HG03060 (cell line): ENCODE data around the gene FNTB.

Source experiments
- ATAC-seq: cut with Tn5 transposase; IDR thresholded peaks from one replicate; pipeline ENCODE4 v1.9.1; 2021; ENCODE audit warnings: low read depth, moderate number of reproducible peaks; ENCODE audit not compliant: unreplicated experiment

Gene FNTB

DNA sequence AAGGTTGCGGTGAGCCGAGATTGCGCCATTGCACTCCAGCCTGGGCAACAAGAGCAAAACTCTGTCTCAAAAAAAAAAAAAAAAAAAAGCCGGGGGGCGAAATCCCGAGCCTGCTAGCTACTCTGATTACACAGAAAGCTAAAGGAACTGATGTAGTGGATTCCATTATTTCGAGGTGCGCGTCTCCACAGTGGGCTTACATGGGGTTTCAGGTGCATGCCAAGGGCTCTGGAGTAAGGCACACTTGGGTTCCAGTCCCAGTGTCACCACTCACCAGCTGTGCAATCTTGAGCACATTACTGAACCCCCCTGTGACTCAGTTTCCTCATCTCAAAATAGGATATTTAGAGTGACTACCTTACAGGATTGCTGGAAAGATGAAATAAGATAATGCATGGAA is 12.9 kb upstream of the FNTB start:
- no peak for ATAC-seq

DNA sequence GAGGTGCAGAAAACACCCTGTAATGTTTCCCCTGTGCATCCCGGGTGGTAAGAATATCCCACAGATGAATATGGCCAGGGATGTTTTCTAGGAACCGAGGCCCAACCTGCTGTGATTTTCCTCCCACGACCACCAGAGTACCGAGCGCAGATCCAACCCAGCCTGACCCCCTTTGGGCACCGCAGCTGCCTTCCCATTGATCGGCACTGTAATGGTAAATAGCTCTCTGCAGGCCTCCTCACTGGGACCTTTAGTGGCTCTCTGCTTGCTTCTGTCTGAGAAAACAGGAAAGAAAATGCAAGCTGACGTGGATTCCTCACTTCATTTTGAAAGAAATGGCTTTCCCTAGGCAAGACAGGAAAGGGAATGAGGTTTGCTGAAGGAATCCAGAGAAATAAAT is 12.1 kb upstream of the FNTB start:
- ATAC-seq, result no peak

DNA sequence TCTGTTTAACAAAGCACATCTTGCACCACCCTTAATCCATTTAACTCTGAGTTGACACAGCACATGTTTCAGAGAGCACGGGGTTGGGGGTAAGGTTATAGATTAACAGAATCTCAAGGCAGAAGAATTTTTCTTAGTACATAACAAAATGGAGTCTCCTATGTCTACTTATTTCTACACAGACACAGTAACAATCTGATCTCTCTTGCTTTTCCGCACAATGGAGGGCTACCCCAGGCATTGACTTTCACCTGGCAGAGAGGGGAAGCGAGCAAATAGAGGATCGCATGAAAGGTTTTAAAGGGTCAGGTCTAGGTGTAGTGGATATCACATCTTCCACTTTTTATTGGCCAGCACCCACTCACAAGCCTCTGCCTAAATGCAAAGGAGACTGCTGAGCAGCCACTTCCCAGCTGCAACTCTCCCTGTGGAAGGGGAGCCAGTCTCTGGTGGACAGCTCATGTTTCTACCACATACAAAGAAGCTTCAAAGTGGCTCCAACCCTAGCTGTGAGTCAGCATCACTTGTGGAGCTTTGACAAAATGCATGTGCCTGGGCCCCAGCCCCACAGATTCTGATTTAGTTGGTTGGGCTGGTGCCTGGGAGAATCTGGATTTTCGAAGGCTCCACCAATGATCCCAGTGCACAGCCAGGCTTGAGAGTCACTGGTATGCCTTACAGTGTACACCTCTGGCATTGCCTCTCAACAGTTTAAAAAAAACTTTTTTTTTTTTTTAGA is 7.2 kb upstream of the FNTB start:
- ATAC-seq, result no peak

DNA sequence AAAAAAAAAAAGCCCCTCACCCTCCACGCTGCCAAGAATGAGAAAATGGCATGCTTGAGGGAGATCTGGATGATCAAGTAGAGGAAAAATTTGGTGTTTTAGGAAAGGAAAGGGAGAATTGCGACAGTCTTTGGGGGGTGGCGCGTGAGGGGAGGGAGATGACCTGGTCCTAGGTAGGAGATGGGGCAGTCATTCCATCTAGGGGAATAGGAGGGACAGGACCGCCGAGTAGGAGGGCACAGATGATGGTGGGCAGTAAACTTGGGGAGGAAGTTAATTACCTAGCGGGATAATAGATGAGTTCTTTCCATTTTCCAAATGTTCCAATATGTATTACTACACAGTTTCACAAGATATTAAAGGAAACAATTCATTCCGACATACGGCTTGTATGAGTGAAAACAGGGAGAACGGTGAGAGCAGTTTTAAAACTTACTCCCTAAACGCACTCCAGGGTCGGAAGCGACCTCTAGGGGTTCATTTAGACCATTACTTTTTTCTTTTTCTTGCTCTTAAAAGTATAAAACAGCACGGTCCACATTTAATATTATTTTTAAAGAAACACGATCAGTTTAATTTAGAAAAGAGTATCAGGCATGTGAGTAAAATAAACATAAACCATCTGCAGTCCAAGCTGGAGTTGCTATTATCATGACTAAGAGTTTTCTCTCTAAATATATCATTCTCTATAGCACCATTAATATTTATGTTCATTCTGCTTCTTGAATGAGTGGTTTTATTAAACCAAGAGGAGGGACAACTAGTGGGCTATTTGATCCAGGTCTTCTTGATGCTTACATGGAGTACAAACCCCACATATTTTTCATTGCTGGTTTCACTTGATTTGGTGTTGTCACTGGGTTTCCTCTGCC is 3.0 kb upstream of the FNTB start:
- ATAC-seq, result no peak

DNA sequence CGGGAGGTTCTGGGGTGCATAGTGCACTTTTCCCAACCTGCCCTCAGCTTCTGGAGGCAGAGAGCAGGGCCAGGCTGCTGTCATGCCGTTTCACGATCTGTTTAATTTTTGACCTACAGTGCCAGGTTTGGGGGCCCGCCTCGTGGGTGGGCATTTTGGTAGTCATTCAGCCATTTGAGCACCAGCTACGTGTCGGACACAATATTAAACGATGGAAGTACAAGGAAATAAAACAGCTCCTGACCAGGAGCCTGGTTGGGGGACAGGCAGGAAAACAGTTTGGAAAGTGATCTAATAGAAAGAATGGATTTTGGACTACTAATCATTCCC is 708 bp downstream of the FNTB start:
- no peak for ATAC-seq

DNA sequence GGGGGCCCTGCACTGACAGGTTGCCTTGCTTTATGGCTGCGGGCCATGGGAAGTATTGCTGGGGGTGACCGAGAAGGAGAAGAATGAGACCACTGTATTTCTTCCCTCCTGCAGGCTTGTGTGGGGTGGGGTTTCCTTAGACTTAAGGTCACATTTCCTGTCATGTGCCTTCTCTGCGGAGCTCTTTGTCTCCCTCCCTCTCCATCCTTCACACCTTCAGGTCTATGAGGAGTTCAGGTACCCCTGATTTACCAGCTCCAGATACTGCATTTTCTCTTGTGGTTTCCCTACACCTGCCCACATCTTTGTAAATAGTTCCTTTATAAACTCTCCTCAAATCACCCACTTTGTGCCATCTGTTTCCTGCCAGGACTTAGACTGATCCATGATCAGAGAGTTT is 3.6 kb downstream of the FNTB start:
- ATAC-seq, result no peak

DNA sequence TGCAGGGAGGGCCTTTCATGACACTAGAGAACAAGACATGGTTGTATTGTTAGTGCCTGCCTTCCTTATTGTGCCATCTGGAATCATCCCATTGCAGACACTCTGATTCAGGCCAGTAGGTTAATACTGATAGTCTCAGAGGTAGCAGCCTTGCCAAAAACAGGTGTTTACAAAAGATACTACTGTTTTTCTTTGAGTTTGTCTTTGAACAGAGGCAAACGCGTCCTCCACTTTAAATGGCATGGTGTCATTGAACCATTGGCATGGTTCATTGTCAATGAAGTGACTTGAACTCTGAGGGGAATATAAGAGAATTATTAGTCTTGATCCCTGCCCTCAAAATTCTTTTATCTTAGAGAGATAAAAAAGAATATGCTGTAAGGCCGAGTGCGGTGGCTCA is 4.2 kb downstream of the FNTB start:
- ATAC-seq, result no peak

DNA sequence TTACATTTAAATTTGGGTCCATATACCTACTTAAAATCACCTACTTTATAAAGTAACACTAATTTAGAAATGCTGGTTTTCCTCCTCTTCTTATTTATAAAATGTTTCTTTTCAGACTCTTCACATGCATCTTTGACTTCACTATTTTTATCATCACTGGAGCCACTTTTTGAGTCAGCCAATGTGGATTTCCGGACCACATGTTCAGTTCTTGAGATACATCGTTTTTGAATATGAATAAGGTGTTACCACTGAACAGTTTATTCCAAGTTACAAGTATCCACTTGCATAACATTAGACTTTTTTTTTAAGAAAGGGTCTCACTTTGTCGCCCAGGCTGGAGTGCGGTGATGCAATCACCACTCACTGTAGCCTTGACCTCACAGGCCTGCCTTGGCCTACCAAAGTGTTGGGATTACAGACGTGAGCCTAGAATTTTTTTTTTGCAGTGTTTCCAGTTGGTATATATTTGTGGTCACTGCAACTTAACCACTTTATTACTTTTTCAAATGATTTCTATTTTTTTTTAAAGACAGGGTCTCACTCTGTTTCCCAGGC is 5.7 kb downstream of the FNTB start:
- ATAC-seq, result no peak

DNA sequence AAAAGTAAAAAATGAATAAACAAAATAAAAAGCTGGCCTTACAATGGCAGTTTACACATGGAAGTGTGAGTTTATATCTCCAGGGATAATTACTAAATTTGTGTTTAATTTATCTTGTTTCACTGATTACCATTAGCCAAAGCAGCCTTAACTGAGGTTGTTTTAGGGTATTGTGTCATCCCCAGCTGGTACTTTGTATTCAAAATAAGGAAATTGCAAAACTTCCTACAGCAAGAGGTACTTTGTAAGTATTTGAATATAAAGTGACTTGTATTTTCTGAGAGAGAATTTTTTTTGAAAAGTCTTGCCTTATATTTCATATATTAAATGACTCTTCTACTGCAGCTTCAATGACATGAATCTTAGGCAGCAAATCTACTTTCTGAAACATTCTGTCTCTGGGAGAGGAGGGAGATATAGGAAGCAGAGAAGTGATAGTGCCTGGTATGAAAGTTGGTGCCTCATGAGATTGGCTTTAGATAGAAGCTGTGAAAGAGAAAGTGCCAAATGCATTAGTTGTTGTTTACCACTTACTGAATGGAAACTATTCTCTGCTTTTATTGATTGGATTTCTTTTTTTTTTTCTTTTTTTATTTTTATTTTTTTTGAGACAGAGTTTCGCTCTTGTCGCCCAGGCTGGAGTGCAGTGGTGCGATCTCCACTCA is 6.7 kb downstream of the FNTB start:
- ATAC-seq, result no peak

DNA sequence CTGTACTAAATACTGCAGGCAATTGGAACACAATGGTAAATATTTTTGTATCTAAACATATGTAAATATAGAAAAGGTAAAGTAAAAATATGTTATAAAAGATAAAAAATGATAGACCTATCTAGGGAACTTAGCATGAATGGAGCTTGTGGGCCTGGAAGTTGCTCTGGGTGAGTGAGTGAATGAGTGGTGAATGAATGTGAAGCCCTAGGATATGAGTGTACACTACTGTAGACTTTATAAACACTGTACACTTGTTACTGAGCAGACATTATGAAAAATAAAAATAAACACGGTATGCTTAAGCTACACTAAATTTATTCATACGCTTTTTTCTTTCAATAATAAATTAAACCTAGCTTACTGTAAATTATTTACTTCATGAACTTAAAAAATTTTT is 7.8 kb downstream of the FNTB start:
- no peak for ATAC-seq

DNA sequence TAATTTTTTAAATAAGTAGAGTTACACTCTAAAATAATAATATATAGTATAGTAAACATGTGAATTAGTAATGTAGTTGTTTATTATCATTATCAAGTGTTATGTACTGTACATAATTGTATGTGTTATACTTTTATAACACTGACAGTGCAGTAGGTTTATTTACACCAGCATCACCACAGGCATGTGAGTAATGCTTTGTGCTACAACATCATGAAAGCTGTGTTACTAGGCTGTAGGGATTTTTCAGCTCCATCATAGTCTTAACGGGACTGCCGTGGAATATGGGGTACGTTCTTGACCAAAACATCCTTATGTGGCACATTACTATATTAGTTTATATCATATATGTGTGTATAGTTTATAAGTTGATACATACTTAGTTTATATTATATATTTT is 8.6 kb downstream of the FNTB start:
- ATAC-seq, result no peak

DNA sequence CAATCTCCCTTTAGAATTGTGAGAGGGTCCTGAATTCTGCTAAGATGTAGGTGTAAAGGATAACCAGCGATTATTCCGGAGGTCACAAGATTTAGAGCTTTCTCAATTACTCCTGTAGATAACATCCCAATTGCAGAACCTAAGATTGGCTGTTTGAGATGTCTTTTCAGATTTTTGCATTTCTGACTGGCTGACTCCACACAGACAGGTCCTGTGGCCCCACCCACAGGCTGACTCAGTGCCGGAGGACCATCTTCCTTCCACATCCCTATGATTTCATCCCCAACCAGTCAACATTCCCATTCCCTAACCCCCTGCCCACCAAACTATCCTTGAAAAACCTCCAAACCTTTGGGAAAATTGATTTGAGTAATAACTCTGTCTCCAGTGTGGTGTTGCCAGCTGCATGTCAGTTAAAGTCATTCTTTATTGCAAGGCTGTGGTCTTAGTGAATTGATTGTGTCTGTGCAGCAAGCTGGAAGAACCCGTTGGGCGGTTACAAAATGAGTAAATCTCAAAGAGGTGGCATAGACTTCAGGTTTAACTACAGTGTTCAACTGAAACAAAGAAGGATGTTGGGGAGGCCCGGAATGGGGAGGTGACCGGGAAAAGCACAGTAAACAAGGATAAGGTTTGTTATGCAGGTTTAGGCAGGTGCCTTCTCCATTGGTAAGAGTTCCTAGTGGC is 10.6 kb downstream of the FNTB start:
- ATAC-seq, result no peak

DNA sequence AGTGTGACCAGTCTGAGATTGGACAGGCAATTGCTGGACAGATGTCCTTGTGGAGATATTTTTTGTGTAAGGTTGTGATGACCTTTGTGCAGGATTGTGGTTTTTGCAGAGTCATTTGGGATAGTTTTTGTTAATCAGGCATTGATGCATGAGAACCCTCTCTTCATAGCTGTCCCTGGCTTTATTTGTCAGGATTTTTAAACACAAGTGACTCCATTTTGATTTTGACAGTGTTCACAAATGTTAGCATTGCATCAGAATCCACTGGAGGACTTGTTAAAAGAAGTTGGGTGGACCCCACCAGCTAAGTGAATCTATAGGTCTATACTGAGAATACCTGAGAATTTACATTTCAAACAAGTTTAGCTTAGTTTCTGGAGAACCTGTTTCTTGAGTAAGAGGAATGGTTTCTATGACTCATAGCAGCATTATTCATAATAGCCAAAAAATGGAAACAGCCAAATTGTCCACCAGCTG is 11.8 kb downstream of the FNTB start:
- ATAC-seq, result no peak

DNA sequence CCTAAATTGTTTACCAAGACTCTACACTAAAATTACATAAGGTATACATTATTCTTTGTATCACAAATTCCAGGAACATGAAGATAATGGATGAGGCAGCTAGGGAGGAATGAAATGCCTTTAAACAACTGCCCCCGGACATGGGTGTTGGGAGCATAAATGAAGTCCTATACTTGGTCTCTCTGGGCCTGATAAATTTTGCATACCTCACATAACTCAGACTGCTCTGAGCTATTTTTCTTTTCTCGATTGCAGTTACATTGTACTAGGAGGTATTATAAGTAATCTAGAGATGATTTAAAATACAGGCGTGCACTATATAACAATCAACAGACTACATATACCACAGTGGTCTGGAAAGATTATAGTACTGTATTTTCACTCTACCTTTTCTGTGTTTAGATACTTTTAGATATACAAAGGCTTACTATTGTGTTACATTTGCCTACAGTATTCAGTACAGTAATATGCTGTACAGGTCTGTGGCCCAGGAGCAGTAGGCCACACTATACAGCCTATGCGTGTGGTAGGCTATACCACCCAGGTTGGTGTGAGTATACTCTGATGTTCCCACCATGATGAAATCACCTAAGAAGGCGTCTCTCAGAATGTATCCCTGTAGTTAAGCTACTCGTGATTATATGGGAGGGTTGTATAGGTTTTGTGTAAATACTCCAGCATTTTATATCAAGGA is 14.3 kb downstream of the FNTB start:
- ATAC-seq, result no peak

DNA sequence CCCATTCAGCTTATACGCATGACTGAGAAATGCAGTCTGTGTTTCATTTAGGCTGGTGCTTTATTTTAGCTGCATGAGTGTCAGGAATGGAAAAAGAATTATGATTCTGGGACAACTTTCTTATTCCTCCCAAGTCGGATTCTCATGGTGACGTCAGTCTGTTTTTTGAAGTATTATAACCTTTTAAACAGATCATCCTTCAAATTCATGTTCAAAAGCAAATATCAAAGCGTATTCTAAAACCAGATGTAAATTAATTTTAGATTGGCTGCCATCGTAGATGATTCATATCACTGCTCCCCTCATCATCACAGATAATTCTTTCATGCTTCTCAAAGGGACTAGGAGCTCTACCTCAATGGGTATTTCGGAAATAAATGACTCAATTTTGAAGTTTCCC is 15.0 kb downstream of the FNTB start:
- ATAC-seq, result no peak

DNA sequence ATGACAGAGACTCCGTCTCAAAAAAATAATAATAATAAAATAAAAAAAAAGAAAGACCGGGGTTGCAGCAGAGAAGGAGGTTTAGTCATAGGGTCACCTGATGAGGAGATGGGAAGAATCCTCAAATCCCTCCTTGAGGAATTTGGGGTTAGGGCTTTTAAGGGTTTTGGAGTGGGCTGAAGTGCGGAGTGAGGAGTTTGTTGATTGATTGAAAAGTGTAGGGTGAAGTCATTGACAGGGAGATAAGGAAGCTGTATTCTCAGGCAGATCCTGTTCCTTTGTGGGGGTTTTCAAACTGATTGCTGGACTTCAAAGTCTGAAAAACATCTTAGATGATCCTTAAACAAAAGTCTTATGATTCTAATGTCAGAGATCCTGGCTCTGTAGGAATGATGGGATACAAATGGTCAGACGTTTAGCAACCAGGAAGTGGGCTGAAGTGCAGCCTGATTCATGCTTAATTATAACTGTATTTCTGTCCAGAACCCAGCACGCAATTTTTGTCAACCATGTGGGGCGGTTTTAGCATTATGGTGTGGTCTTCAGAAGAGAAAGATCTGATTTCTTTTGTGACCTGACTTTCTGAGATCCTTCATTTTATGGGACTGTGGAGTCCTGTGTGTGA is 16.0 kb downstream of the FNTB start:
- no peak for ATAC-seq

DNA sequence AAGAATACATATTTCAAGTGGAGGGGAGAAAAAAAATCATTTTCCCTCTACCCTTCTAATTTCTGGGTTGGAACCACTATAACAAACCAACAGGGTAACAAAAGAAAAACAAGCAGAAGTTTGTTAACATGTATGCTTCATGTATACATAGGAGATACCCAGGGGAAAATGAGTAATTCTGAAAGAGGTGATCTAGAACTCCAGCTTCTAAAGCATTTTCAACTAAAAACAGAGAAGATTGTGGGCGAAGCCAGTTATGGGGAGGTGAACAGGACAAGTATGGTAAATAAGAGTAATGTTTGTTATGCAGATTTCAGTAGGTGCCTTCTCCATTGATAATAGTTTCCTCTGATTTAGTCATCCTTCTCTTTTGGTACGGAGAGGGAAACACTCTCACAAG is 16.7 kb downstream of the FNTB start:
- peak; percentile 54 for ATAC-seq

DNA sequence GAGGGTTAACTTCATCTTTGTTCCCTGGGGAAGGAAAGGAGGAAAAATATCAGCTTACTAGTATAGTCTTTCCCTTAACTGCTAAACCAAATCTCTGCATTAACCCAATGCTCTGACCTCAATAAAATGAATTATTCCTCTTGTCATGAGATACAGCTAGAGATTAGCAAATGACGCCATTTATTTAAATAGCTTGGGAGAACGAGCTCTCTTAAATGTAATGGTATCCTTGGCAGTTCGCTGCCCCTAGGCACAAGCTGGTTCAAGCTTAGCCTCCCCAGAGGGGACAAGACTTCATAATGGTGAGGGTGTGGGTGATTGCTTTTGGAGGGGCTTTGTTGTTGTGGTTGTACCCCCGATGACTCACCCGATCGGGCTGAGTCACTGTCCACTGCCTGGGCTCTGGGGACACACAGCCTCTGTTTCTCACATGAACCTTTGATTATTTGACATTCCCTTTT is 19.6 kb downstream of the FNTB start:
- no peak for ATAC-seq

DNA sequence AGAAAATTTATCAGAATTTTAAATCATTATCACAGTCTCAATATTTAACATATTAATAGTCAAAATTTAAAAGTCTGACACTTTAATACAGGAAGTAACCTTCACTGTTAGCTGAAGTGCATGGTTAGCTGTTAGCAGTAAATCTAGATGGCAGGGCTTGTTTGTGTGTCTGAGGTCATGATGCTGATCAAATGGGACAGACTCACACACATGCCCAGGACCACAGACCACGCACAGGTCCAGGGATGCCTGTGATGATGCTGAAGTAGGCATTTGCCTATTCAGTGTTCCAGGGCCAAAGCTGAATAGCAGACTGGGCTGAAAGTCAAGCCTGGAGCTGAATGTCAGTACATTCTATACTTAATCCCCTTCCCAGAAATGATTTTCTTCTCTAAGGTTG is 20.5 kb downstream of the FNTB start:
- ATAC-seq, result no peak
